GM23338 (cell line): Measurements from ENCODE around the gene CD86. TPM values are rescaled to one million over a fixed set of nuclear protein-coding genes. Genes with fewer than 3 reads are reported as not detected.

ENCODE experiments used
- EZH2 ChIP-seq: fragments of 200-600 bp; sonication (generic); IDR thresholded peaks from one replicate; pipeline ENCODE4 v1.8.0; 2017; ENCODE audit warnings: antibody characterized with exemption, mild to moderate bottlenecking, low read depth; ENCODE audit not compliant: unreplicated experiment
- NANOG ChIP-seq: IDR thresholded peaks from 2 replicates; pipeline ENCODE4 v1.6.1; 2016; ENCODE audit warnings: antibody characterized with exemption, borderline replicate concordance
- POLR2AphosphoS5 ChIP-seq: IDR thresholded peaks from 2 replicates; pipeline ENCODE4 v1.6.1; 2016; ENCODE audit warnings: antibody characterized with exemption, low read depth
- REST ChIP-seq: IDR thresholded peaks from one replicate; pipeline ENCODE4 v1.6.1; 2018; ENCODE audit warnings: antibody characterized with exemption; ENCODE audit not compliant: unreplicated experiment
- ZNF331 ChIP-seq: fragments of 250-450 bp; sonication (Bioruptor Pico); IDR thresholded peaks from 2 replicates; pipeline ENCODE4 v1.5.0; 2020; ENCODE audit warnings: low read depth, mild to moderate bottlenecking, moderate library complexity
- polyA plus RNA-seq: library from polyadenylated mRNA; unstranded; fragments of >200 nt; fragmentation: Nextera tagmentation; extraction: Ambion mirVana; gene quantifications from 2 replicates; pipeline ENCODE4 v1.2.1, GENCODE V29; 2016
- total RNA-seq: library from RNA; depleted of rRNA; stranded (reverse); fragments of >200 nt; shearing (Covaris generic); gene quantifications from 2 replicates; pipeline ENCODE4 v1.2.3, GENCODE V29; 2014
- TF ChIP-seq, protein P1 (sequence below): fragments of 250-450 bp; sonication (Bioruptor Pico); IDR thresholded peaks from 2 replicates; pipeline ENCODE4 v1.5.0; 2020; ENCODE audit warnings: mild to moderate bottlenecking, moderate library complexity

The CD86 gene
- total and polyA plus RNA-seq, 2 experiments from 2014 or later: 0.97 TPM; not detected in 1

GRCh38 chr3:122148941-122149627, 93.9 kb downstream of the CD86 start (continued):
- TF ChIP-seq, protein P1, sequence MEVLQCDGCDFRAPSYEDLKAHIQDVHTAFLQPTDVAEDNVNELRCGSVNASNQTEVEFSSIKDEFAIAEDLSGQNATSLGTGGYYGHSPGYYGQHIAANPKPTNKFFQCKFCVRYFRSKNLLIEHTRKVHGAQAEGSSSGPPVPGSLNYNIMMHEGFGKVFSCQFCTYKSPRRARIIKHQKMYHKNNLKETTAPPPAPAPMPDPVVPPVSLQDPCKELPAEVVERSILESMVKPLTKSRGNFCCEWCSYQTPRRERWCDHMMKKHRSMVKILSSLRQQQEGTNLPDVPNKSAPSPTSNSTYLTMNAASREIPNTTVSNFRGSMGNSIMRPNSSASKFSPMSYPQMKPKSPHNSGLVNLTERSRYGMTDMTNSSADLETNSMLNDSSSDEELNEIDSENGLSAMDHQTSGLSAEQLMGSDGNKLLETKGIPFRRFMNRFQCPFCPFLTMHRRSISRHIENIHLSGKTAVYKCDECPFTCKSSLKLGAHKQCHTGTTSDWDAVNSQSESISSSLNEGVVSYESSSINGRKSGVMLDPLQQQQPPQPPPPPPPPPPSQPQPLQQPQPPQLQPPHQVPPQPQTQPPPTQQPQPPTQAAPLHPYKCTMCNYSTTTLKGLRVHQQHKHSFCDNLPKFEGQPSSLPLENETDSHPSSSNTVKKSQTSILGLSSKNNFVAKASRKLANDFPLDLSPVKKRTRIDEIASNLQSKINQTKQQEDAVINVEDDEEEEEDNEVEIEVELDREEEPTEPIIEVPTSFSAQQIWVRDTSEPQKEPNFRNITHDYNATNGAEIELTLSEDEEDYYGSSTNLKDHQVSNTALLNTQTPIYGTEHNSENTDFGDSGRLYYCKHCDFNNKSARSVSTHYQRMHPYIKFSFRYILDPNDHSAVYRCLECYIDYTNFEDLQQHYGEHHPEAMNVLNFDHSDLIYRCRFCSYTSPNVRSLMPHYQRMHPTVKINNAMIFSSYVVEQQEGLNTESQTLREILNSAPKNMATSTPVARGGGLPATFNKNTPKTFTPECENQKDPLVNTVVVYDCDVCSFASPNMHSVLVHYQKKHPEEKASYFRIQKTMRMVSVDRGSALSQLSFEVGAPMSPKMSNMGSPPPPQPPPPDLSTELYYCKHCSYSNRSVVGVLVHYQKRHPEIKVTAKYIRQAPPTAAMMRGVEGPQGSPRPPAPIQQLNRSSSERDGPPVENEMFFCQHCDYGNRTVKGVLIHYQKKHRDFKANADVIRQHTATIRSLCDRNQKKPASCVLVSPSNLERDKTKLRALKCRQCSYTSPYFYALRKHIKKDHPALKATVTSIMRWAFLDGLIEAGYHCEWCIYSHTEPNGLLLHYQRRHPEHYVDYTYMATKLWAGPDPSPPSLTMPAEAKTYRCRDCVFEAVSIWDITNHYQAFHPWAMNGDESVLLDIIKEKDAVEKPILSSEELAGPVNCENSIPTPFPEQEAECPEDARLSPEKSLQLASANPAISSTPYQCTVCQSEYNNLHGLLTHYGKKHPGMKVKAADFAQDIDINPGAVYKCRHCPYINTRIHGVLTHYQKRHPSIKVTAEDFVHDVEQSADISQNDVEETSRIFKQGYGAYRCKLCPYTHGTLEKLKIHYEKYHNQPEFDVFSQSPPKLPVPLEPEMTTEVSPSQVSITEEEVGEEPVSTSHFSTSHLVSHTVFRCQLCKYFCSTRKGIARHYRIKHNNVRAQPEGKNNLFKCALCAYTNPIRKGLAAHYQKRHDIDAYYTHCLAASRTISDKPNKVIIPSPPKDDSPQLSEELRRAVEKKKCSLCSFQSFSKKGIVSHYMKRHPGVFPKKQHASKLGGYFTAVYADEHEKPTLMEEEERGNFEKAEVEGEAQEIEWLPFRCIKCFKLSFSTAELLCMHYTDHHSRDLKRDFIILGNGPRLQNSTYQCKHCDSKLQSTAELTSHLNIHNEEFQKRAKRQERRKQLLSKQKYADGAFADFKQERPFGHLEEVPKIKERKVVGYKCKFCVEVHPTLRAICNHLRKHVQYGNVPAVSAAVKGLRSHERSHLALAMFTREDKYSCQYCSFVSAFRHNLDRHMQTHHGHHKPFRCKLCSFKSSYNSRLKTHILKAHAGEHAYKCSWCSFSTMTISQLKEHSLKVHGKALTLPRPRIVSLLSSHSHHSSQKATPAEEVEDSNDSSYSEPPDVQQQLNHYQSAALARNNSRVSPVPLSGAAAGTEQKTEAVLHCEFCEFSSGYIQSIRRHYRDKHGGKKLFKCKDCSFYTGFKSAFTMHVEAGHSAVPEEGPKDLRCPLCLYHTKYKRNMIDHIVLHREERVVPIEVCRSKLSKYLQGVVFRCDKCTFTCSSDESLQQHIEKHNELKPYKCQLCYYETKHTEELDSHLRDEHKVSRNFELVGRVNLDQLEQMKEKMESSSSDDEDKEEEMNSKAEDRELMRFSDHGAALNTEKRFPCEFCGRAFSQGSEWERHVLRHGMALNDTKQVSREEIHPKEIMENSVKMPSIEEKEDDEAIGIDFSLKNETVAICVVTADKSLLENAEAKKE (CRISPR knock-in tag): no peak
- TF ChIP-seq EZH2 (no peak), ZNF331 (CRISPR knock-in tag) (no peak), REST (no peak), POLR2AphosphoS5 (no peak), NANOG (no peak)
